Mucosa of stomach (tissue), 1 donor: Measurements from ENCODE around the gene CFAP69.

ENCODE experiments used
- H3K27me3 ChIP-seq: one replicate; pipeline ENCODE4 v1.7.0; 2013; ENCODE audit warnings: mild to moderate bottlenecking, low read length; ENCODE audit not compliant: control insufficient read depth, insufficient read depth
- H3K36me3 ChIP-seq: one replicate; pipeline ENCODE4 v1.7.0; 2013; ENCODE audit warnings: low read length; ENCODE audit not compliant: control insufficient read depth, insufficient read depth
- H3K4me1 ChIP-seq: one replicate; pipeline ENCODE4 v1.7.0; 2013; ENCODE audit warnings: mild to moderate bottlenecking, low read length; ENCODE audit not compliant: control insufficient read depth, insufficient read depth
- H3K4me3 ChIP-seq: one replicate; pipeline ENCODE4 v1.7.0; 2013; ENCODE audit warnings: low read length
- H3K9ac ChIP-seq: one replicate; pipeline ENCODE4 v1.7.0; 2013; ENCODE audit warnings: mild to moderate bottlenecking, low read length, moderate library complexity
- H3K9me3 ChIP-seq: one replicate; pipeline ENCODE4 v1.7.0; 2013; ENCODE audit warnings: mild to moderate bottlenecking, low read length, moderate library complexity; ENCODE audit not compliant: control insufficient read depth
- donor health status: Pancreatic carcinoma.

Gene CFAP69

DNA sequence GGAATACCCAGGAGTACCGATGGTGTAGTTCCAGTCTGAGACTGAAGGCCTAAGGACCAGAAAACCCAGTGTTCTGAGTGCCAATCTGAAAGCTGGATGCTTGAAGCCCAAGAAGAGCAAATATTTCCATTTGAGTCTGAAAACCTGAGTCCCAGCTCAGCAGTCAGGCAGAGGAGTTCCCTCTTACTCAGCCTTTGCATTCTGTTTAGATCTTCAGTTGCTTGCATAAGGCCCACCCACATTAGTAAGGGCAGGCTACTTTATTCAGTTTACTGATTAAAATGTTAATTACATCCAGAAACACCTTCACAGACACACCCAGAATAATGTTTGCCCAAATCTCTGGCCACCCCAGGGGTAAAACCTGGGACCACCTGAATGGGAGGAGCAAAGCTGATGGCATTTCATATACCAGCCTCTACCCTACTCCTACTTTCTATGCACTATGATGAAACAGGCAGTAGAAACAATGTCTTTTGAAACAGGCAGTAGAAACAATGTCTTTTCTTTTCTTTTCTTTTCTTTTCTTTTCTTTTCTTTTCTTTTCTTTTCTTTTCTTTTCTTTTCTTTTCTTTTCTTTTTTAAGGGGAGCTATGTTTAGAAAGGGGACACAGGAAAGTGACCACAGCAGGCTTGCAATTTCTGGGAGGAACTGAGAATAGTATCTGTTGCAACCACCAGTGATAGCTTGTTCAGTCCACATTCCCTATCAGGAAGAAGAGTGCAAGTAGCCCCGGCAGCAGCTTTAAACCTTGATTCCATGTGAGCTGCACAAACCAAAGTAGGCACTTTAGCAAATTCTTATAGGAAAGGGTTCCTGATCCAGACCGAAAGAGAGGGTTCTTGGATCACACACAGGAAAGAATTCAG, 45.5 kb downstream of the CFAP69 start:
- no peaks in the 10 kb centered on the region for H3K36me3 ChIP-seq
- no peaks in the 10 kb centered on the region for H3K9me3 ChIP-seq
- H3K27me3 ChIP-seq, result no peaks in the 10 kb centered on the region
- no peak overlapping the region for H3K9ac ChIP-seq
- H3K4me3 ChIP-seq, result no peak overlapping the region
- no peaks in the 10 kb centered on the region for H3K4me1 ChIP-seq

DNA sequence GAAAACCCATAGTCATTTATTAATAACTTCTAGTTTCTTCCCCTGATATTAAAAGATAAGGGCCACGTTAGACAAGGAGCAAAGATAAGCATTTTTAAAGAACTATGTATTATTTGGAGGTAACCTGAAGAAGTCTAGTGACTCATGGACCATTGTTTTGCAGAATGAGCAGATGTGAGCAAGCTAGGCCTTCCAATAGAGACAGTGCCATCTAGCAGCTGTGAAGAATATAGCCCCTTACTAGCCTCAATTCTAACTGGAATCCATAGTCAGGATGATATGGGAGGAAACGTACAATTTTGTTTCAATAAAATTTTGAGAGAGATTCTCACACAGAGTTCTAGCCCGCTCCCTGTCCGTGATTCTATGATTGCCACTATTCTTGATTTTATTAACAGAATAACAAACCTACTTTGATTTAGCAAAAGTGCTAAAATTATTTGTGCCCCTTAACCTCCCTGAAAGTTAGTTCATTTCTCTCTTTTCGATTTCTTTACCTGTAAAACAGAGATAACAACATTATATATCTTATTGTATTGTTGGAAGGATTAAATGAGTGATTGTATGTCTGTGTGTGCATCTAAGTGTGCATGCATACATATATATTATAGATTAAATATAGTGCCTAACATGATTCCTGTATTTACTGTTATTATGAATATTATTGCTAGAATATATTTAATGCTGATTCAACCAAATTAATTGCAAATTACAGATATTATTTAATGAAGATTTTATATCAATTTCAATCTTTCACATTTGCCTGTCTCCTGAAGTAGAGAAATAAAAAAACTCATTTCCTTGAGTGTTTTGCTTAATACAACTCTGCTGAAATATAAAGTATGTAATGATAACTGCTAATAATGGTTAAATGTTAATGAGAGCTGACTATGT, 53.4 kb downstream of the CFAP69 start:
- no peak overlapping the region for H3K9ac ChIP-seq
- no peaks in the 10 kb centered on the region for H3K27me3 ChIP-seq
- no peaks in the 10 kb centered on the region for H3K4me1 ChIP-seq
- no peaks in the 10 kb centered on the region for H3K9me3 ChIP-seq
- no peaks in the 10 kb centered on the region for H3K36me3 ChIP-seq
- H3K4me3 ChIP-seq, result no peak overlapping the region

DNA sequence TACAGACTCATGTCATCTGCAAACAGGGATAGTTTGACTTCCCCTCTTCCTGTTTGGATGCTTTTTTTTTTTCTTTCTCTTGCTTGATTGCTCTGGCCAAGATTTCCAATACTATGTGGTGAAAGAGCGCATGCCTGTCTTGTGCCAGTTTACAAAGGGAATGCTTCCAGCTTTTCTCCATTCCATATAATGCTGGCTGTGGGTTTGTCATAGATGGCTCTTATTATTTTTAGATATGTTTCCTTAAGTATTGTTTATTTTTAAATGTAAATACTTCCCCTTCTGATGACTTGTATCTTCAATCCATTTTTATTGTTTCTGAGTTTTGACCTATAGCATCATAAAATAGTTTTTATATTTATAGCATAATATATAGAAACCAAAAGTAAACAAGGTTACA, 58.3 kb downstream of the CFAP69 start:
- Histone ChIP-seq H3K9me3 (no peaks in the 10 kb centered on the region), H3K4me1 (no peaks in the 10 kb centered on the region), H3K36me3 (no peaks in the 10 kb centered on the region), H3K9ac (no peak overlapping the region), H3K27me3 (no peaks in the 10 kb centered on the region), H3K4me3 (no peak overlapping the region)

DNA sequence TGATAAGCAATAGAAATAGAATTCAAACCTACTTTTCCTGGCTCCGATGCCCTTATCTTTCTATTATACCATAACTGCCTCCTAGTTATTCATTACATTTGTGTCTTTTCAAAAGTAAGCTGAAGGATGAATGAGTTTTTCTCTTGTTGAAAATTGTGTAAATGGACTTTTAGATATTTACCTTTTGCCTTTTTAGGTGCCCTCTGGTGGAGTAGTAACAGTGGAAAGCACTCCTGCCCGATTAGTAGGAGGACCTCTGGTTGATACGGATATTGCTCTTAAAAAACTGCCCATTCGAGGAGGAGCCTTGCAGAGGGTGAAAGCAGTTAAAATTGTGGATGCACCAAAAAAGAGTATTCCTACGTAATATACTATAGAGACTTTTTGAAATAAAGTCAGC, 64.9 kb downstream of the CFAP69 start:
- H3K9ac ChIP-seq, result no peak overlapping the region

DNA sequence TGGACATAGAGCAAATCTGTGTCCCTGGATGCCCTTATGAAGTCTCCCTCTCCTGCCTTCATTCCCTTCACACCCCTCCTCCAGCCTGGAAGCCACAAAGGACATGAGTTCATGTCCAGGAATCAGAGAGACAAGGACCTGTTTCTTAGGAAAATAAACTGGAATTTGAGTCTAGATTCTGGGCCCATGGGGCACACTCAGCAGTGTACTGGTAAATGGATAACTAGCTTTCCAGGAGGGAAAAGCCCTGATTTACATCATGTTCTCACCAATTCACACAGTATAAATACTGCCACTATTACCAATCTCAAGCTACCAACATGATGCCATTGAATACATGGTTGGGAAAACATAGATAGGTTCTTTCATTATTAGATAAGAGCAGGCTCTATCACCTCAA, 66.2 kb downstream of the CFAP69 start:
- Histone ChIP-seq H3K9me3 (no peaks in the 10 kb centered on the region), H3K27me3 (no peaks in the 10 kb centered on the region), H3K36me3 (no peaks in the 10 kb centered on the region), H3K4me1 (no peaks in the 10 kb centered on the region), H3K9ac (no peak overlapping the region), H3K4me3 (no peak overlapping the region)

More for the DNA sequence above, 64.9 kb downstream of the CFAP69 start:
- no peaks in the 10 kb centered on the region for H3K36me3 ChIP-seq
- no peaks in the 10 kb centered on the region for H3K27me3 ChIP-seq
- no peak overlapping the region for H3K4me3 ChIP-seq
- H3K4me1 ChIP-seq, result no peaks in the 10 kb centered on the region
- no peaks in the 10 kb centered on the region for H3K9me3 ChIP-seq

DNA sequence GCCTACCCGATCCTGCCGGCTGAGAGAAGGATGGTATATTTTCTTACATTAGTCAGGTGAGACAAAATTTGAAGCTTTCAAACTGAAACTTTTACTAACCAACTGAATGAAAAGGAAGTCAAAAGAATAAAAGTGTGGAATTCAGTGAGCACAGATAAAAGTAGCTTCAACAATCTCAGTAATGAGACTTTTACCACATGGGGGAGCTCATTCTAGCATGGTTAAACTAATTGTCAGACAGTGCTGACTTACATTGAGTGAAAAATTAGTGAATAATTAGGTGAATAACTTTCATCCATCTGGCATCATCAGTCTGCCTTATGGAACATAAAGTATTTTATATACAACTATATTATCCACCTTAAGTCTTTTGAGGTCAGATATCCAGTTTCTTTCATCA, 67.8 kb downstream of the CFAP69 start:
- Histone ChIP-seq H3K4me1 (no peaks in the 10 kb centered on the region), H3K4me3 (no peak overlapping the region), H3K9me3 (no peaks in the 10 kb centered on the region), H3K36me3 (no peaks in the 10 kb centered on the region), H3K9ac (no peak overlapping the region), H3K27me3 (no peaks in the 10 kb centered on the region)

DNA sequence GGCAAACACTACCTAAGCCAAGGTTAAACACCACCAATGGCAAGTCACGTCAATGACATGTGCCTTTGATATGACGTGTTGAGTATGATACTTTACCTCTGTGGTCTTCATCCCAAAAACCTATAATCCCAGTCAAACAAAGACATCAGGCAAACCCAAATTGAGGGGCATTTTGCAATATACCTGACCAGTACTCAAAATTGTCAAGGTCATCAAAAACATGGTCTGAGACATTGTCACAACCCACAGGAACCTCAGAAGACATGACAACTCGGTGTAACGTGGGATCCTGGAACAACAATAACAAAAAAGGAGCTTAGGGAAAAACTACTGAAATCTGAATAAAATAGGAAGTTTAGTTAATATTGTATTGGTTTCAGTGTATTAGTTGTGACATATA, 68.9 kb downstream of the CFAP69 start:
- Histone ChIP-seq H3K9ac (no peak overlapping the region), H3K4me1 (no peaks in the 10 kb centered on the region), H3K27me3 (no peaks in the 10 kb centered on the region), H3K36me3 (no peaks in the 10 kb centered on the region), H3K9me3 (no peaks in the 10 kb centered on the region), H3K4me3 (no peak overlapping the region)

DNA sequence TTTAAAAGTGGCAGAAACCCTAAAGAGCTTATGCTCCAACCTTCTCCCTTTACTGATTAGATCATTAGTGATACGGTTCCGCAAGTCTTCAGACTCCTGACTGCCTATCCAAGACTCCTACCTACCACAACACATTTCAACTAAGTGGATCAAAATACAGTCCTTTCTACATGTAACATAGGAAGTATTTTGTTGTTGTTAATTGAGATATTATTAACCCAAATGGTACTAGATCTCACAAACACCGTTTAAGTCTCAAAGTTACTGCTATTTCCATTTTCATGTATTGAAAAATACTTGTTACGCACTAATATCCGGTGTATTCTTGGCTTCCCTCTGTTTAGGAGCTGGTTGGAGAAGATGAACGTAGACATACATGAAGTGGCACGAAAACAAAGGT, 75.0 kb downstream of the CFAP69 start:
- Histone ChIP-seq H3K27me3 (peaks cover 36% of the 10 kb centered on the region), H3K4me1 (peaks cover 9% of the 10 kb centered on the region), H3K4me3 (no peak overlapping the region), H3K36me3 (no peaks in the 10 kb centered on the region), H3K9ac (no peak overlapping the region), H3K9me3 (no peaks in the 10 kb centered on the region)

DNA sequence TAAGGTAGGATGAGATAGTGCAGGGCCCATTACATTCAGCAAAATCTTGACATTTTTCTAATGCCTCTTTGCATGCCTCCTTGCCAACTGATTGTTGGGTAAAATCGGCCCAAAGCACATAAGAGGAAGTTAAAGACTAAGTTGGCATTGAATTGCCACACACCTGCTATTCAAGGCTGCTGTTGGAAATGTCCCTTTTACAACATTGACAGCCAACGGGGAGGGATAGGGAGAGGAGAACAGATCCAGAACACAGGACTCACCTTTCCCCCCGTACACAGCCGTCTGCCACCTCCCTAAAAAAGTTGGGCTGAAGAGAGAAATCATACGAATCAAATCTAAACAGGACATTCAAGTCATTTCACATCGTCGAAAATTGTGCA, 75.4 kb downstream of the CFAP69 start:
- Histone ChIP-seq H3K4me3 (no peak overlapping the region), H3K27me3 (peaks cover 36% of the 10 kb centered on the region), H3K36me3 (no peaks in the 10 kb centered on the region), H3K4me1 (peaks cover 9% of the 10 kb centered on the region), H3K9ac (no peak overlapping the region), H3K9me3 (no peaks in the 10 kb centered on the region)

DNA sequence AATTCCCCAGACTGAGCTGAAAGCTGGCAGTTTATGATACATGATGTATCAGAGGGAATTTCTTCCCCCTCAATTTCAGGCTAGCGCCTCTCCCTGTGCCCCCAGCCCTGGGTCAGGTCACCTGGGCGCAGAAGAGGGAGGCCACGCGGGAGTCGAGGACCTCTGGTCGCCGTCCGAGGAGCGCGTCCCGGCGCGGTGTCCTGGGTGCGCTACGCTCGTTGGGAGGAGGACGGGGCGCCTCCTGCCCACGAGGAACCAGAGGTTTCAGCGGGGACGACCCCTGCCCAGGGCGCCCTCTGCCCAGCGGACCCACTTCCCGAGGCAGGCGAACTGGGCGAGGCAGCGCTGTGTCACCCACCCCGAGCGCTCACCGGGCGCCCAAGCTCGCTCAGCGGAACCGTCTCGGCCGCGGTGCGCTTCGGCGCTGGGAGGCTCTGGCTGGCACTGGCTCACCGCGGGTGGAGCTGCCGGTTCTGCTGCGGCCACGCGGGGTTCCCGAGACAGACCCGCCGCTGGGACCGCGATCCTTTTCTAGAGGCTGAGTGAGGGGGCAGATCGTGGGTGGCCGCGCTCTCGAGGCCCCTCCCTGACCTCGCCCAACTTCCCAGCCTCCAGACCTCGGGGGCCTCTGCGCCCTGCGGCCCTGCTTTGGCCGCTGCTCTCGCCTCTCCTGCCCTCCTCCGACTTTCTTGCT, 76.0 kb downstream of the CFAP69 start, which contains the start of gene FAM237B:
TSS of gene FAM237B (minus strand) at position 504 of the 694 bp plus-strand sequence. CDS start 1,556 bp downstream, outside the sequence.
- Histone ChIP-seq H3K9me3 (no peaks in the 10 kb centered on the region), H3K9ac (no peak within 1 kb of the TSS), H3K27me3 (peaks cover 36% of the 10 kb centered on the region), H3K36me3 (no peaks in the 10 kb centered on the region), H3K4me3 (no peak within 1 kb of the TSS), H3K4me1 (peaks cover 9% of the 10 kb centered on the region)

DNA sequence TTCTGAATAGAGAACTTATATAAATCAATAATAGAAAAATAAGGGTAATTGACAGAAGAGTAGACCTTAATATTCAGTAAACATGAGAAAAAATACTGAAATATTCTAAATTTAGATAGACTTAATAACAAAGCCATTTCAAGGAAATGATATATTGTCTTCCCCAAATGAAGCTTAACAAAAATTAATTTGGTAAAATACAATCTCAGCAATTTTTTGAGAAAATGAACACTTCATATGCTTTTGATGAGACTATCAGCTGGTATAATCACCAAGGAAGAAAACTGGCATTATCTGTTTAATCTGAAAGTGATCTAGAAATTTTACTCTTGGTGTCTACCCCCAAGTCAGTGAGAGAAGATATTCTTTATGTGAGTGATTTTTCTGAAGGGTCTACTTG, 77.9 kb downstream of the CFAP69 start:
- peaks cover 36% of the 10 kb centered on the region for H3K27me3 ChIP-seq

More for the DNA sequence above, 77.9 kb downstream of the CFAP69 start:
- Histone ChIP-seq H3K9ac (no peak overlapping the region), H3K9me3 (no peaks in the 10 kb centered on the region), H3K4me3 (no peak overlapping the region), H3K4me1 (peaks cover 9% of the 10 kb centered on the region), H3K36me3 (no peaks in the 10 kb centered on the region)
